ENCODE data around the gene FUT7.

GRCh38 chr9:137057545-137057944 lies 25.7 kb upstream of the FUT7 start:
- TF ChIP-seq POLR2AphosphoS5 (IDR thresholded peaks at IDR 0.05; ENCODE audit: borderline replicate concordance, low read depth, low read length): no peak
- no peak for TF ChIP-seq EZH2 (IDR thresholded peaks at IDR 0.05)
